Lower leg skin (tissue), 4 donors: ENCODE measurements around the gene OR6K6. TPM values are rescaled to one million over a fixed set of nuclear protein-coding genes. Genes with fewer than 3 reads are reported as not detected.

ENCODE experiments used
- DNase-seq, 2 donors: peaks; one replicate each; pipeline ENCODE4 v3.0.0-alpha.2; 2019; ENCODE audit warnings: low spot score in 2 of 2
- H3K4me3 ChIP-seq: fragments of 200-600 bp; sonication (generic); 2 replicates; pipeline ENCODE4 v1.5.1; 2017; ENCODE audit warnings: mild to moderate bottlenecking, low read depth; ENCODE audit not compliant: poor library complexity, severe bottlenecking
- POLR2A ChIP-seq, 2 donors: fragments of 450-650 bp; IDR thresholded peaks; one replicate each; pipeline ENCODE4 v1.6.1; 2016 to 2017; ENCODE audit warnings: antibody characterized with exemption in 2 of 2, mild to moderate bottlenecking in 1 of 2, moderate library complexity in 1 of 2
- WGBS, 2 donors: methylation state at CpG; one replicate each; pipeline ENCODE4 v1.1.5; 2018; 5-methylcytosine and 5-hydroxymethylcytosine counted together
- intact Hi-C: fragments of 100-400 bp; cut with DNase I; formaldehyde crosslinking; loops from one replicate; pipeline ENCODE4 v1.15.0; 2023; ENCODE audit warnings: low total_unique reads
- total RNA-seq, 4 donors: library from RNA; depleted of rRNA; stranded (reverse); fragments of >200 nt; gene quantifications; one replicate each; pipeline ENCODE4 v1.1.0, GENCODE V29; 2016
- TF ChIP-seq, protein P1 (sequence below), 3 donors: fragments of 450-650 bp; IDR thresholded peaks; one replicate each; pipeline ENCODE4 v1.5.1; 2016; ENCODE audit warnings: antibody characterized with exemption in 3 of 3, mild to moderate bottlenecking in 3 of 3, moderate library complexity in 2 of 3

OR6K6 gene, protein sequence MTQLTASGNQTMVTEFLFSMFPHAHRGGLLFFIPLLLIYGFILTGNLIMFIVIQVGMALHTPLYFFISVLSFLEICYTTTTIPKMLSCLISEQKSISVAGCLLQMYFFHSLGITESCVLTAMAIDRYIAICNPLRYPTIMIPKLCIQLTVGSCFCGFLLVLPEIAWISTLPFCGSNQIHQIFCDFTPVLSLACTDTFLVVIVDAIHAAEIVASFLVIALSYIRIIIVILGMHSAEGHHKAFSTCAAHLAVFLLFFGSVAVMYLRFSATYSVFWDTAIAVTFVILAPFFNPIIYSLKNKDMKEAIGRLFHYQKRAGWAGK
- total RNA-seq = not detected

DNA sequence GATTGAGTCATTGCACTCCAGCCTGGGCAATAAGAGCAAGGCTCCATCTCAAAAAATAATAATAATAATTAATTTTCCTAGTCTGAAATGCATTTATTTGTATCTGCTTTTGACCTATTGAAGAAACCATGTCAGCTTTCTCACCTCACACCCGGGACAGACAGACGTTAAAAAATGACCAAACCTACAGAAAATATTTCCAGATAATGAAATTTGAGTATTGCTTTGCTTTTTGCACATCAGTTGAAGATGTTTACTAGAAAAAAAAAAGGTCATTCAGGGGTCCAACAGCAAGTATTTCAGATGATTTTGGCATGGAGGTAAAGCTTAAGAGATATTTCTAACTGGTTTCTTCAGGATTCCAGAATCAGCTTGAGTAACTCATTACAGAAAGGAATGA is at the start of gene OR6K6:
Gene OR6K6, plus strand, starts transcription at position 301 of the 400 bp plus-strand sequence. CDS start 168 bp downstream, outside the sequence.
- TF ChIP-seq, protein P1, sequence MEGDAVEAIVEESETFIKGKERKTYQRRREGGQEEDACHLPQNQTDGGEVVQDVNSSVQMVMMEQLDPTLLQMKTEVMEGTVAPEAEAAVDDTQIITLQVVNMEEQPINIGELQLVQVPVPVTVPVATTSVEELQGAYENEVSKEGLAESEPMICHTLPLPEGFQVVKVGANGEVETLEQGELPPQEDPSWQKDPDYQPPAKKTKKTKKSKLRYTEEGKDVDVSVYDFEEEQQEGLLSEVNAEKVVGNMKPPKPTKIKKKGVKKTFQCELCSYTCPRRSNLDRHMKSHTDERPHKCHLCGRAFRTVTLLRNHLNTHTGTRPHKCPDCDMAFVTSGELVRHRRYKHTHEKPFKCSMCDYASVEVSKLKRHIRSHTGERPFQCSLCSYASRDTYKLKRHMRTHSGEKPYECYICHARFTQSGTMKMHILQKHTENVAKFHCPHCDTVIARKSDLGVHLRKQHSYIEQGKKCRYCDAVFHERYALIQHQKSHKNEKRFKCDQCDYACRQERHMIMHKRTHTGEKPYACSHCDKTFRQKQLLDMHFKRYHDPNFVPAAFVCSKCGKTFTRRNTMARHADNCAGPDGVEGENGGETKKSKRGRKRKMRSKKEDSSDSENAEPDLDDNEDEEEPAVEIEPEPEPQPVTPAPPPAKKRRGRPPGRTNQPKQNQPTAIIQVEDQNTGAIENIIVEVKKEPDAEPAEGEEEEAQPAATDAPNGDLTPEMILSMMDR (IDR thresholded peaks at IDR 0.05) = no peak
- no peak for TF ChIP-seq POLR2A (IDR thresholded peaks at IDR 0.05)
- H3K4me3 ChIP-seq = no peak within 1 kb of the TSS
- no peak for DNase-seq
- 79 to 94% methylated on average over 2 of the region's 2 CpGs for WGBS, 2 donors
- intact Hi-C loops = no loop called here

DNA sequence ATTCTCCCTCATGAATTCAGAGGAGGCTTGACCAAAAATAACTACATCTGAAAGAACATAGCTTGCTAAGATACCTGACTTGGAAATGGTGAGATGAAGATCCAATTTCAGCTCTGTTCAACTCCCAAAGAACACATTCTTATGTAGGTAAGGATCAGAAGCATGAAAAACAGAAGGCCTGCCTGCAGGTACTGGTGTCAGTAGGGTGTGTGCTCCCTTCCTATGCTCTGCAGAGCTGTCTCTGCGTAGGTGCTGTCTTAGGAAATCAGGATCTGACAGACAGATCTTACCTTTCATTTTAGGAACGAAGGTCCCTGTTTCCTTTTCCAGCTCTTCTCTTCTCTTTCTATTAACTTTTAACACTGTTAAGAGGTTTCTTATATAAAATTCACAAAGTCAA is 48.4 kb upstream of the OR6K6 start:
- DNase-seq = no peak
- no peak overlapping the region for H3K4me3 ChIP-seq
- intact Hi-C loops = no loop called here
- no peak for TF ChIP-seq POLR2A (IDR thresholded peaks at IDR 0.05)
- TF ChIP-seq, protein P1 (IDR thresholded peaks at IDR 0.05) = no peak
- 68 to 73% methylated on average over 2 of the region's 2 CpGs for WGBS, 2 donors

DNA sequence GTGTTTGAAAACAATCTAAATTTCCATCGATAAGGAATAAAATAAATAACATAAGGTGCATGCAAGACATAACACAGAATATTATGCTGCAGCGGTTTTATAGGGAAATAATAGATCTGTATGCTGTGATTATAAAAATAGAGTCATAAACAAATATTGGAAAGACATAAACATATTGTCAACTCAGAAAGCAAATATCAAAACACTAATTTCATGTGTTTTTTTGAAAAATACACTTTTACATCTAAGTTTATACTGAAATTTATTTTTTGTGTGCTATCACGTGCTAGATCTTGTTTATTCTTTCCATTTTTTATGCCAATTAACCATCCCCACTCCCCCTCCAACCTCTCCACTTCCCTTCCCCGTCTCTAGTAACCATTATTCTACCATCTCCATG is 43.4 kb upstream of the OR6K6 start:
- TF ChIP-seq POLR2A (IDR thresholded peaks at IDR 0.05) = no peak
- TF ChIP-seq, protein P1 (IDR thresholded peaks at IDR 0.05) = no peak
- intact Hi-C loops = no loop called here
- no peak overlapping the region for H3K4me3 ChIP-seq
- 65 to 69% methylated on average over 4 of the region's 4 CpGs for WGBS, 2 donors
- DNase-seq = no peak

DNA sequence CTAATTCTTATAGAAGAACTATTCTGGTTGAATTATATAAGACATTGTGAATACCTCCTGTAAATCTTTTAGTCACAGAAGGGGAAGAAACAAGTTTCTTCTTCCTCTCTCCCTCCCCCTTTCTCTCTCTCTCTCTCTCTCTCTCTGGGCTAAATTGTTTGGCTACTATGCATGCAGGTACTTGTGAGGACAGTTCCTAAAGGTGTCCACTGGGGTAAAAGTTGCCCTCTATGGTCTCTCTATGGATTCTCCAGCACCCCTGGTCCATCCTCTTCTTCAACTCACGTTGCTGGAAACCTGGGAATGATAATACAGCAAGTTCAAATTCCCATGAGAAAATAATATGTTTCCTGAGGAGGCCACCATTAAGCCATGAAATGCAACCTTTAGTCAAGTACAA is 39.8 kb upstream of the OR6K6 start:
- WGBS, 2 donors = 35 to 50% methylated on average over 1 of the region's 1 CpG
- H3K4me3 ChIP-seq = no peak overlapping the region
- intact Hi-C loops = no loop called here
- TF ChIP-seq, protein P1 (IDR thresholded peaks at IDR 0.05) = no peak
- TF ChIP-seq POLR2A (IDR thresholded peaks at IDR 0.05) = no peak
- DNase-seq = no peak

DNA sequence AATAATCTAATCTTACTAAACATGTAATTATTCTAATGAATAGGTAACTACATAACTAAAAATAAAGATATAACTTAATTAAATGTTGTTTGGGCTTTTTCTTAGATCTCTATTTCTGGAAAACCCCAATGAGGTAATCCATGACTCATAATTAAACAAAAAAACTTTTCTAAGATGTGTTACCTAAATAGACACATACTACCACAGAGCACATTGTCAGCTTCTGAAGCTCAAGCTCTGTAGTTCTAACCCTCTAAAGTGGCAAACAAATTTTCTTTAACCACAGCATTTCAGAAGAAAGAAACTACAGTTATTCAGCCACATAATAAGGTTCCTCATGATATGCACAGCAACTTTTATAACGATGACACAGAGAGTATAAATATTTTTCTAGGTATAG is 38.2 kb upstream of the OR6K6 start:
- intact Hi-C loops = no loop called here
- DNase-seq = no peak
- WGBS, 2 donors = 68 to 70% methylated on average over 1 of the region's 1 CpG
- TF ChIP-seq, protein P1 (IDR thresholded peaks at IDR 0.05) = no peak
- no peak for TF ChIP-seq POLR2A (IDR thresholded peaks at IDR 0.05)
- H3K4me3 ChIP-seq = no peak overlapping the region

DNA sequence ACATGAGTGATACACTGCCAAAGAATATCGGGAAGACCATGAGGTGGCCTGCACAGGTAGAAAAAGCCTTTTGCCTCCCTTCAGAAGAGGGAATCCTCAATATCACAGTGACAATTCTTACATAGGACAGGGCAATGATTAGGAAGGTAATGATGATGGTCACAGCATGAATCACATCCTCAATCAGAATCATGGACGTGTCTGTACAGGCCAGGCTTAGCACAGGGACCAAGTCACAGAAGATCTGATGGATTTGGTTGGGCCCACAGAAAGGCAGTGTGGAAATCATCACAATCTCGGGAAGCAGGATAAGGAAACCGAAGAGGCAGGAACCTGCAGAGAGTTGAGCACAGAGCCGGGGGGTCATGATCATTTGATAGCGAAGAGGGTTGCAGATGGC is 37.2 kb upstream of the OR6K6 start:
- intact Hi-C loops = no loop called here

More for the DNA sequence above, 37.2 kb upstream of the OR6K6 start:
- no peak overlapping the region for H3K4me3 ChIP-seq
- DNase-seq = no peak
- 85 to 88% methylated on average over 6 of the region's 6 CpGs for WGBS, 2 donors
- TF ChIP-seq POLR2A (IDR thresholded peaks at IDR 0.05) = no peak
- TF ChIP-seq, protein P1 (IDR thresholded peaks at IDR 0.05) = no peak
